OCI-LY3 (cell line): ENCODE data around the gene RNF115.

Source experiments
- H2AFZ ChIP-seq: fragments of 200-600, 300-600 bp; shearing (Covaris generic); 2 replicates; pipeline ENCODE4 v1.6.0; 2014; ENCODE audit warnings: antibody characterized with exemption, low read depth, low read length
- H3K27ac ChIP-seq: fragments of 200-600, 300-600 bp; sonication (generic); 2 replicates; pipeline ENCODE4 v1.5.1; 2014; ENCODE audit warnings: mild to moderate bottlenecking, low read length, moderate library complexity, mixed read lengths
- H3K27me3 ChIP-seq: fragments of 200-600, 300-600 bp; sonication (generic); 2 replicates; pipeline ENCODE4 v1.6.1; 2014; ENCODE audit warnings: low read depth, low read length, mixed read lengths
- H3K36me3 ChIP-seq: fragments of 200-600, 300-600 bp; sonication (generic); replicated peaks from 2 replicates; pipeline ENCODE3; 2014; ENCODE audit warnings: low read depth, low read length, mixed read lengths
- H3K4me1 ChIP-seq: fragments of 300-600, 200-600 bp; sonication (generic); 2 replicates; pipeline ENCODE4 v1.6.1; 2014; ENCODE audit warnings: low read length, mixed read lengths
- H3K4me2 ChIP-seq: fragments of 200-600, 300-600 bp; sonication (generic); 2 replicates; pipeline ENCODE4 v1.6.1; 2014; ENCODE audit warnings: low read length, mixed read lengths
- H3K4me3 ChIP-seq: fragments of 300-600, 200-600 bp; sonication (generic); 2 replicates; pipeline ENCODE4 v1.5.1; 2014; ENCODE audit warnings: antibody characterized with exemption, mild to moderate bottlenecking, low read length, moderate library complexity
- H3K79me2 ChIP-seq: fragments of 300-600, 200-600 bp; shearing (Covaris generic); 2 replicates; pipeline ENCODE4 v1.6.1; 2014; ENCODE audit warnings: mild to moderate bottlenecking, low read length, mixed read lengths
- H3K9ac ChIP-seq: fragments of 300-600, 200-600 bp; shearing (Covaris generic); 2 replicates; pipeline ENCODE4 v1.6.0; 2014; ENCODE audit warnings: mild to moderate bottlenecking, low read length, moderate library complexity
- H3K9me3 ChIP-seq: fragments of 200-600, 300-600 bp; shearing (Covaris generic); 2 replicates; pipeline ENCODE4 v1.6.1; 2014; ENCODE audit warnings: low read length, mixed read lengths; ENCODE audit not compliant: insufficient read depth
- H4K20me1 ChIP-seq: fragments of 200-600, 300-600 bp; sonication (generic); 2 replicates; pipeline ENCODE4 v1.6.1; 2016; ENCODE audit warnings: low read length, mixed read lengths; ENCODE audit not compliant: insufficient read depth
- EZH2phosphoT487 ChIP-seq: fragments of 200-600 bp; shearing (Covaris generic); IDR thresholded peaks from 2 replicates; pipeline ENCODE4 v1.6.1; 2018; ENCODE audit warnings: antibody characterized with exemption, mixed run types, low read depth
- TF ChIP-seq, protein P1 (sequence below): fragments of 200-600, 300-600 bp; sonication (generic); IDR thresholded peaks from 2 replicates; pipeline ENCODE4 v1.5.1; 2014; ENCODE audit warnings: antibody characterized with exemption, low read length, low read depth

The RNF115 gene

DNA sequence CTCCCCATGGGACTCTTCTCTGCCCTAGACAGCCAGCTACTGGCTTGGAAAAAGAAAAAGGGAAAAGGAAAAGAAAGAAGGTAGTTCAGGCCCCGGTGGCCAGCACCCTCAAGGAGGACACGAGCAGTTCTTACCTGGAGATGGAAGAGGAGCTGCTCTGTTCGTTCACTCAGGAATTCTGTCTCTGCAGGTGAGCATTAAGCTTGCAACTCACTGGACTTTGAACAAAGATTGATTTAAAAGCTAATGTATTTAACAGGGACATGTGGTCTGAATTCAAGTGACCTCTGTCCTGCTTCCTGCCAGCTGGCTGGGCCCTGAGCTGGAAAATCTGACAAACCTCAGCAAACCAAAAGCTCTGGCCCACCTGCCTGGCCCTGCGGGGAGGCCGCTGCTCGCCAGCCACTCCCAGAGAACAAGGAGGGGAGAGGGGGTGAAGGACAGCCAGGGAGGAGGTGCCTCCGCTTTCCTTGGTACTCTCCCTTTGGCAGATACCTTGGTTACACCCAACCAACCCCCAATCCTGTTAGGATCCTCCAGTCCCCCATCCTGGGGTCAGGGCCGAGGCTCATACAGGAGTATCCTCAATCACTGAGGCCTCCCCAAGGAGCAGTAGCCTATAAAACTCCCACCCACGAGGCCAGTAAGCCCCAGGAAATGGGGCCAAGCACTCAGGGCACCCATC lies 116.6 kb downstream of the RNF115 start, which contains the start of gene PDZK1:
Gene PDZK1, minus strand, starts transcription at position 186 of the 685 bp plus-strand sequence. CDS start 19,347 bp downstream, outside the sequence.
- Histone ChIP-seq H3K4me2 (no peak within 1 kb of the TSS), H3K36me3 (no peaks in the 10 kb centered on the region), H4K20me1 (no peaks in the 10 kb centered on the region), H3K79me2 (no peaks in the 10 kb centered on the region), H3K4me1 (no peaks in the 10 kb centered on the region), H3K27ac (no peak within 1 kb of the TSS), H3K9me3 (no peaks in the 10 kb centered on the region), H3K4me3 (no peak within 1 kb of the TSS), H3K9ac (no peak within 1 kb of the TSS), H2AFZ (no peak within 1 kb of the TSS), H3K27me3 (peaks cover 8% of the 10 kb centered on the region)
- TF ChIP-seq EZH2phosphoT487: no peak

DNA sequence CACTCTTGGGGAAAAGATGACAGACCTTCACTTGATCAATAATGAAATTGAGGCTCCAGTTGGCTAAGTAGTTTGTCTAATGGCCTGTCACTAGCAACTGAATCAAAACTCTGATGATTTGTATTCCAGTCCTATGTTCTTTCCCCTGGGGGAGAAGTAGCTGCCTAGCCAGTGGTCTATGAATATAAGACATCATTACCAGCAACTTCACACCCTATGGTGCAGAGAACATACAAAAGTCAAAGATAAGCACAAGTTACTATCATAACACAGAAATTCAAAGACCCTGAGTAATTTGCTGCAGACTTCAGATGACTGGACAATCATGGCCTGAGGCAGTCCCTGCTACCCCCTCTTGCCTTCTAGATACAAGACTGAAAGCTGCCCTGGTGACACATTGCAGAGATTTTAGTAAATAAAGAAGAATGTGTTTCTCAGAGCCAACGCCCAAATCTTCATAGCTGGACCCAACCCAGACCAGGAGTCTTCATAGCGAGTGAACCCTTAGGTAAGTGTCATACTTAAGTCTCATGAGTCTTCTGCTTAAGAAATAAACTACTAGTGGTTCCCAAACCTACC lies 117.7 kb downstream of the RNF115 start:
- H3K36me3 ChIP-seq: no peaks in the 10 kb centered on the region
- H3K4me1 ChIP-seq: no peaks in the 10 kb centered on the region
- H3K9me3 ChIP-seq: no peaks in the 10 kb centered on the region
- no peak overlapping the region for H3K4me3 ChIP-seq
- no peak overlapping the region for H3K27ac ChIP-seq
- peaks cover 12% of the 10 kb centered on the region for H3K27me3 ChIP-seq
- TF ChIP-seq, protein P1, sequence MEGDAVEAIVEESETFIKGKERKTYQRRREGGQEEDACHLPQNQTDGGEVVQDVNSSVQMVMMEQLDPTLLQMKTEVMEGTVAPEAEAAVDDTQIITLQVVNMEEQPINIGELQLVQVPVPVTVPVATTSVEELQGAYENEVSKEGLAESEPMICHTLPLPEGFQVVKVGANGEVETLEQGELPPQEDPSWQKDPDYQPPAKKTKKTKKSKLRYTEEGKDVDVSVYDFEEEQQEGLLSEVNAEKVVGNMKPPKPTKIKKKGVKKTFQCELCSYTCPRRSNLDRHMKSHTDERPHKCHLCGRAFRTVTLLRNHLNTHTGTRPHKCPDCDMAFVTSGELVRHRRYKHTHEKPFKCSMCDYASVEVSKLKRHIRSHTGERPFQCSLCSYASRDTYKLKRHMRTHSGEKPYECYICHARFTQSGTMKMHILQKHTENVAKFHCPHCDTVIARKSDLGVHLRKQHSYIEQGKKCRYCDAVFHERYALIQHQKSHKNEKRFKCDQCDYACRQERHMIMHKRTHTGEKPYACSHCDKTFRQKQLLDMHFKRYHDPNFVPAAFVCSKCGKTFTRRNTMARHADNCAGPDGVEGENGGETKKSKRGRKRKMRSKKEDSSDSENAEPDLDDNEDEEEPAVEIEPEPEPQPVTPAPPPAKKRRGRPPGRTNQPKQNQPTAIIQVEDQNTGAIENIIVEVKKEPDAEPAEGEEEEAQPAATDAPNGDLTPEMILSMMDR: no peak
- TF ChIP-seq EZH2phosphoT487: no peak
- H4K20me1 ChIP-seq: no peaks in the 10 kb centered on the region
- no peak overlapping the region for H3K4me2 ChIP-seq
- no peak overlapping the region for H3K9ac ChIP-seq
- H2AFZ ChIP-seq: no peak overlapping the region
- H3K79me2 ChIP-seq: no peaks in the 10 kb centered on the region

DNA sequence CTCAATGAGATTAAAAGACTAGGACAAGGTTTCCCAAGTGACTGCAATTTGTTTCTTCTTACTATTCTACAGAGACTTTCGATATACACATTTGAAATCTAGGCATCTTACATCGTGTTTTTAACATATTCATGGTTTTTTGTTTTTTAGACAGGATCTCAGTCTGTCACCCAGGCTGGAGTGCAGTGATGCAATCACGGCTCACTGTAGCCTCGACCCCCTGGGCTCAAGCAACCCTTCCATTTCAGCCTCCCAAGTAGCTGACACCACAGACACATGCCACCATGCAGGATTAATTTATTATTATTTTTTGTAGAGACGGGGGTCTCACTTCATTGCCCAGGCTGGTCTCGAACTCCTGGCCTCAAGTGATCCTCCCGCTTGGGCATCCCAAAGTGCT lies 118.3 kb downstream of the RNF115 start:
- H3K27ac ChIP-seq: no peak overlapping the region
- no peaks in the 10 kb centered on the region for H3K36me3 ChIP-seq
- no peak overlapping the region for H3K4me2 ChIP-seq
- no peak overlapping the region for H3K4me3 ChIP-seq
- H3K27me3 ChIP-seq: peaks cover 13% of the 10 kb centered on the region
- H4K20me1 ChIP-seq: no peaks in the 10 kb centered on the region
- H3K9ac ChIP-seq: no peak overlapping the region
- no peaks in the 10 kb centered on the region for H3K79me2 ChIP-seq
- H3K4me1 ChIP-seq: no peaks in the 10 kb centered on the region
- TF ChIP-seq, protein P1: no peak
- TF ChIP-seq EZH2phosphoT487: no peak
- H3K9me3 ChIP-seq: no peaks in the 10 kb centered on the region
- H2AFZ ChIP-seq: no peak overlapping the region

DNA sequence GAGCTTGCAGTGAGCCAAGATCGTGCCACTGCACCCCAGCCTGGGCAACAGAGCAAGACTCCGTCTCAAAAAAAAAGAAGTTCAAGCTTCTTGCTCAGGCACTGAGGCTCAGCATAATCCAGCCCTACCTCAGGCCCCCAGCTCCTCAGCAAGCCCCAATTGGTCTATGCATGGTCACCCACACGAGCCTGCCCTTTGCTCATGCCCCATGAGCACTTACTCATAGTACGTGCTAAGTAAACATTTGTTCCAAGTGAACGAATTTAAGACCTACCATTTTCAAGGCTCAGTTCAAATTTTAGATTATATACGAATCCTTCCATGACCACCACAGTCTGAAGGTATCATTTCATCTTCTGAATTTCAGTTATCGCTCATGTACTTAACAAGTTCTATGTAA lies 121.1 kb downstream of the RNF115 start:
- Histone ChIP-seq H3K4me3 (no peak overlapping the region), H2AFZ (no peak overlapping the region), H3K9me3 (no peaks in the 10 kb centered on the region), H3K79me2 (no peaks in the 10 kb centered on the region), H3K27me3 (peaks cover 13% of the 10 kb centered on the region), H3K36me3 (no peaks in the 10 kb centered on the region), H3K9ac (no peak overlapping the region), H3K4me1 (no peaks in the 10 kb centered on the region), H4K20me1 (no peaks in the 10 kb centered on the region), H3K4me2 (no peak overlapping the region), H3K27ac (no peak overlapping the region)
- TF ChIP-seq EZH2phosphoT487: no peak
- TF ChIP-seq, protein P1: no peak
